ENCODE results near the gene DUSP12.

DNA sequence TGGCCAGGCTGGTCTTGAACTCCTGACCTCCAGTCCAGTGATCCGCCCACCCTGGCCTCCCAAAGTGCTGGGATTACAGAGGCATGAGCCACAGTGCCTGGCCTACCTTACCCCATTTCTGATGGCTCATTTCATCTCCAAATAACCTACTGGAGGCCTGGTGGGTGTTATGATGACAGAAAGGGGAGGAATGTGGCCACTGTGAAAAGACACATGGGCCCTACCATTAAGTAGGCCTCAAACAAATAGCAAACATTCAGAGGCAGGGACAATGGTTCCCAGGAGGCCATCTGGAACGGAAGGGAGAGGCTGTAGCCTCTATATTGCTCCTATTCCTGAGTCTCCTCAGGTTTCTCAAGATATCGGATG is 43.5 kb upstream of the DUSP12 start:
- TF ChIP-seq, protein P1, sequence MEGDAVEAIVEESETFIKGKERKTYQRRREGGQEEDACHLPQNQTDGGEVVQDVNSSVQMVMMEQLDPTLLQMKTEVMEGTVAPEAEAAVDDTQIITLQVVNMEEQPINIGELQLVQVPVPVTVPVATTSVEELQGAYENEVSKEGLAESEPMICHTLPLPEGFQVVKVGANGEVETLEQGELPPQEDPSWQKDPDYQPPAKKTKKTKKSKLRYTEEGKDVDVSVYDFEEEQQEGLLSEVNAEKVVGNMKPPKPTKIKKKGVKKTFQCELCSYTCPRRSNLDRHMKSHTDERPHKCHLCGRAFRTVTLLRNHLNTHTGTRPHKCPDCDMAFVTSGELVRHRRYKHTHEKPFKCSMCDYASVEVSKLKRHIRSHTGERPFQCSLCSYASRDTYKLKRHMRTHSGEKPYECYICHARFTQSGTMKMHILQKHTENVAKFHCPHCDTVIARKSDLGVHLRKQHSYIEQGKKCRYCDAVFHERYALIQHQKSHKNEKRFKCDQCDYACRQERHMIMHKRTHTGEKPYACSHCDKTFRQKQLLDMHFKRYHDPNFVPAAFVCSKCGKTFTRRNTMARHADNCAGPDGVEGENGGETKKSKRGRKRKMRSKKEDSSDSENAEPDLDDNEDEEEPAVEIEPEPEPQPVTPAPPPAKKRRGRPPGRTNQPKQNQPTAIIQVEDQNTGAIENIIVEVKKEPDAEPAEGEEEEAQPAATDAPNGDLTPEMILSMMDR (IDR thresholded peaks at IDR 0.05) = no peak
- no peak for TF ChIP-seq POLR2A (IDR thresholded peaks at IDR 0.05)
